ENCODE data around the gene STAMBPL1.
A peak's percentile ranks its signal among the peaks of the same experiment; 100 is the strongest.
"Not testable (repeated sequence)": the region's sequence is repeated elsewhere in the genome, so short reads cannot be mapped to it uniquely, and the experiment has no call there.

Gene STAMBPL1

DNA sequence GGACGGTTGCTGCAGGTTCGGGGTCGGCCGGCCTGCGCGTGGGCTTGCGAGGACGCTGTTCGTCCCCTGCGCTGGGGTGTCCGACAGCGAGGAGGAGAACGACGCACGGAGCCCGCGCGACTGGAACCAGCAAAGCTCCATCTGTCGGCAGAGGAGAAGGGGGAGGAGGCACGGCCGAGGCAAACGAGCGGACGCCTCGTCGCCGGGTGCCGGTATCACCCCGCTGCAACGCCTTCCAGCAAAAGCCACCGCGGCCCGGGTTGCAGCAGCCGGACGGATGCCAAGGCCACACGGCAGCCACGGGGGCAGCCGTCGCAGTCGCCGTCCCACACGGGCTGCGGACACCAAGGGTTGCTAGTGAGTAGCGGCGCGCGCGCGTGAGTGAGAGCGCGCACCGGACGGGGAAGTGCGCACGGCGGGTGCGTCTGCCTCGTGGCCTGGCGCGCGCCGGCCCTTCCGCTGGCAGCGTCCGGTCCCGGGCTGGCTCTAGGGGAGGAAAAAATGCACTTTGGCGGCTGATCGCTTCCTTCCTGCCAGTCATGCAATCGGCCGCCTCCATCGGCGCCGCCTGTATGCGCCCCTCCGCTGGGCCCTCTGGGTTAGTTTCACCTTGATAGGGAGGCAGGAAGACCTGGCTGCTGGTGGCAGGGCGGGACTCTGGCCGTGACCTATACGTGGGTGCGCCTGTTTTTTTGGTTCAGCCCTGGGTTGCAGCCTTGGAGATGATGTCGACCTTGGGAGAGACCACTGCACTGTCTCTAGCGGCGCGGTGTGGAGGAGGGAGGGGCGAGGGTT, 434 bp downstream of the STAMBPL1 start:
- peak; percentile 86 for ATAC-seq
- Mint-ChIP-seq H3K4me3 (peak overlapping the region; percentile 91 to 99), H3K4me1 (peaks cover 62% of the 10 kb centered on the region)

DNA sequence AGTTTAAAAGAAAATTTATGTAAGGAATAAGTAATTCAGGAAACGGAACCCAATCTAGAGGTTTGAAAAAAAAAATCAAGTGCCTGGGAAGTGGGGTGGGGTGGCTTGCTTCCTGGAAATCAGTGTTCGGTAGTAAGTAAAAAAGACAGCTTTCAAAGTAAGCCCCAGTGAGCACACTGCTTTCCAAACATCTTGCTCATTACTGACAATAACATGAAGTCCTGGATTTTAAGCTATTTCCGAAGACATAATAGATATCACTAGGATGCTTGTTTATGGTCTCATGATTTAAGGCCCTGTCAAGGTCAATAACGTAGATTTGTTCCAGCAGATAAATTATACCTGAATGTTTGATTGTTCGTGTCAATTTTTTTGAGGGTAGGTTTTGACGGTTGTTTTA, 1.3 kb downstream of the STAMBPL1 start:
- DNase-seq (no peak), ATAC-seq (no peak)
- H3K4me3 Mint-ChIP-seq = peak overlapping the region; percentile 91 to 99
- no peaks in the 10 kb centered on the region for H3K27me3 Mint-ChIP-seq
- peaks cover 71% of the 10 kb centered on the region for H3K4me1 Mint-ChIP-seq
- peak overlapping the region; percentile 97 for H3K27ac Mint-ChIP-seq
- H3K9me3 Mint-ChIP-seq = no peaks in the 10 kb centered on the region

More for the DNA sequence above, 434 bp downstream of the STAMBPL1 start:
- no peaks in the 10 kb centered on the region for H3K9me3 Mint-ChIP-seq
- no peaks in the 10 kb centered on the region for H3K27me3 Mint-ChIP-seq
- DNase-seq = peak; percentile 83 to 88
- peak overlapping the region; percentile 97 for H3K27ac Mint-ChIP-seq

DNA sequence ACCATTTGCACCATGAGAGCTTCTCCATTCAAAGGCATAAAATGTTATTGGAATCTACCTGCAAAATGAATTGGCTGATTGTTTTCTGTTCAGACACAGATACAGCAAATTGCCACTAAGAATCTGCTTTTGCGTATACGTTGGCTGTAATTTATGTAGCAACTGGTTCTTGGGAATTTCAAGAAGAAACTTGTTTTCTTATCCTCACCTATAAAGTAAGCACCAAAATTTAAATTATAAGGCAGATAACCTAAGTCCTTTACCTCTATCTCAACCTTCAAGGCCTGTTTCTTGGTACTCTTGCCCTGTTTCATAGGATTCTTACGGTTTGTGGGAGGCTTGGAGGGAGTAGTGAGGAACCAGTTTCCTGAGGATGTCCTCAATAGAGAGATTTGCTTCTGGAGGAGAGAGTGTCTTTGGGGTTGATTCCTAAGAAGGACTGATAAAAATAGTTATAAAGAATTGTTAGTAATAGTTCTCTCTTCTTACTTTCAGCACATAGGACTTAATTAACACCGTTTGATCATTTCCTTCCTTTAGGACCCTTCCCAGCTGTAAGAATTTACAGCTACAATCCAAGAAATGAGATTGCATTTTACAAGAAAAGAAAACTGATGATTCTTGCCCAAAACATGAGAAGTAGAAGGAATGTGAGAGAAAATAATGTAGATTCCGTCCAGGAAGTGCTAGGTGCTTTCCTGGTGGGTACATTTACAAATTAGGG, 2.0 kb downstream of the STAMBPL1 start:
- DNase-seq (no peak), ATAC-seq (no peak)
- Mint-ChIP-seq H3K27me3 (no peaks in the 10 kb centered on the region), H3K4me1 (peaks cover 77% of the 10 kb centered on the region), H3K27ac (peak overlapping the region; percentile 63 to 65), H3K4me3 (peak overlapping the region; percentile 91 to 99), H3K9me3 (no peaks in the 10 kb centered on the region)

DNA sequence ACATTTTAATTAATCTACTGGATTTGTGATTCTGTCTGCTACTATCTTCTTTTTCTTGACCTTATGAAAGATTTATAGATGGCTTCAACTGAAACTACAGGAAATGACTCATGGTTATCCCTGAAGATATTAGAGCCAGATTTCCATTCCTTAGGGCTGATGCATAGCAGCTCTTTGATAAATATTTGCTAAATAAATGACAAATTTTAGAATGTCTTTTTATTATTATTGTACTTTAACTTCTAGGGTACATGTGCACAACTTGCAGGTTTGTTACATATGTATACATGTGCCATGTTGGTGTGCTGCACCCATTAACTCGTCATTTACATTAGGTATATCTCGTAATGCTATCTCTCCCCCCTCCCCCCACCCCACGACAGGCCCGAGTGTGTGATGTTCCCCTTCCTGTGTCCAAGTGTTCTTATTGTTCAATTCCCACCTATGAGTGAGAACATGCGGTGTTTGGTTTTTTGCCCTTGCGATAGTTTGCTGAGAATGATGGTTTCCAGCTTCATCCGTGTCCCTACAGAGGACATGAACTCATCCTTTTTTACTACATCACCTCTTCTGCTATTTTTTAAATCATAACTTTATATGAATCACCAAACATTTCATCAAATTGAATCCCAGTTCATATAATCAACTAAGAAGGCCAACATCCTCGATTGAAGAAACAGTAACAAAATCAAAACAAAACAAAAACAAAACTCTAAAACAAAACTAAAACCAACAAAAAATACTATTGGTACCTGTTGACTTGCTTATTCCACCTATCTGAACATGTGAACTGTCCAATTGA, 2.8 kb downstream of the STAMBPL1 start:
- H3K27ac Mint-ChIP-seq = peak overlapping the region; percentile 27 to 65
- peak overlapping the region; percentile 91 to 99 for H3K4me3 Mint-ChIP-seq
- not testable (repeated sequence) for H3K9me3 Mint-ChIP-seq, DNase-seq, ATAC-seq, H3K27me3 Mint-ChIP-seq
- H3K4me1 Mint-ChIP-seq = peaks cover 75% of the 10 kb centered on the region

DNA sequence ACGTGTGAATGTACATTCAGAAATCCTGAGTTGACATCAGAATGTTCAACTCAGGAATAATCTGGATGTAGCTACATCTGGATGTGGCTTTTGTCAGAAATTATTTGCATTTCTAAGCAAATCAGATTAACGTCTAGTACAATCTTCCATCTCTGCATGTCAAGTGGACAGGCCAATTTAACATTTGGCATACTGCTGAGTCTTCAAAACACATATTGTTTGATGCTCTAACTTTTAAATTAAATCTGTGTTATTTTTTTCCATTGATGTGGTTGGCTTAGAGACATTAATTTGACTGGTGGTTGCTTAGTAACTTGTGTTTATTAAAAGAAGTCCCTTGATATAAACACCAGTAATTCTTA, 3.4 kb downstream of the STAMBPL1 start:
- Mint-ChIP-seq H3K4me1 (peaks cover 75% of the 10 kb centered on the region), H3K27me3 (no peaks in the 10 kb centered on the region), H3K4me3 (peak overlapping the region; percentile 16 to 91), H3K27ac (peak overlapping the region in 1 of 2 donors; percentile 80), H3K9me3 (no peaks in the 10 kb centered on the region)
- no peak for DNase-seq
- ATAC-seq = no peak

DNA sequence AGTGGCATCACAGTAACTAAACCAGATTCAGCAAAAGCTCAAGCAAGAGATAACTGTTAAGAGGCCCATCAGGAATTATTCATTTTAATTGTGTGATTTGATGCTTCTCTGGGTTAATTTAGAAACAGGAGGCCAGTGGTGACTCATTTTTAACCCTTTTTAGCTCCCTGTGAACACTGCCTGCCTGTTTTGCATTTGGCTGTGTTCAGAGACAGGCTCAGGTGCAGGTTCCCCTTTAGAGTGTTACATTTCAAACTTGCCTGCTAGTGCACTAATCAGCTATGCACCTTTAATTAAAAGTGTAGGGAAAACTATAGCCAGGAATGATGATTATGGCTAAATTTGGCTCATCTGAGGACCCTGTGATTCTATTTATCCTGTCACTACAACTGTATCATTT, 6.5 kb downstream of the STAMBPL1 start:
- DNase-seq (no peak), ATAC-seq (peak; percentile 92)
- Mint-ChIP-seq H3K27me3 (no peaks in the 10 kb centered on the region), H3K9me3 (no peaks in the 10 kb centered on the region), H3K27ac (no peak overlapping the region), H3K4me3 (no peak overlapping the region), H3K4me1 (peaks cover 85% of the 10 kb centered on the region)

DNA sequence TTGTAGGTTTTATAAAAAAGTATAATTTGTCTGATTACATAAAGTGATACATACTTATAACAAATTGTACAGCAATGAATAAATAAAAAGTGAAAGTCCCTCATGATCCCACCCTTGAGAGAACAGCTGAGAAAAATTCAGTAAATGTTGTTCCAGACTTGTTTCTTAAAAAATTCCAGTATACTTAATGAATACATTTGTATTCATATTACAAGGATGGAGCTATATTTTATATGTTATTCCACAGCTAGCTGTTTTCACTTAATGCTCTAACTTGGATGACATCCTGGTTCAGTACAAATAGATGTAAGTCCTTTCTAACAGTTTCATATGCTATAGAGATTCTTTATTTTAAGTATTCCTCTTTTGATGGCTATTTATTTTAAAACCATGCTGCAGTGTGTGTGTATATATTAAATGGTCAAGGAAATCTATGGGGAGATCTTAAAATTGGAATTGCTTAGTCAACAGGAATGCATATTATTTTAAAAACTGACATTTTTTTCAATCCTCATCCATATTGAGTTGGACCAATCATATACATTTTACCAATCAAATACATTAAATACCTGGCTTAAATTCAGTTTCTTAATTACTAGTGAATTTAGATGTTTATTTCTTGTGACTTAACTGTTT, 8.9 kb downstream of the STAMBPL1 start:
- ATAC-seq = no peak
- Mint-ChIP-seq H3K4me3 (no peak overlapping the region), H3K27ac (no peak overlapping the region), H3K27me3 (no peaks in the 10 kb centered on the region), H3K9me3 (no peaks in the 10 kb centered on the region), H3K4me1 (peaks cover 79% of the 10 kb centered on the region)
- DNase-seq = no peak

DNA sequence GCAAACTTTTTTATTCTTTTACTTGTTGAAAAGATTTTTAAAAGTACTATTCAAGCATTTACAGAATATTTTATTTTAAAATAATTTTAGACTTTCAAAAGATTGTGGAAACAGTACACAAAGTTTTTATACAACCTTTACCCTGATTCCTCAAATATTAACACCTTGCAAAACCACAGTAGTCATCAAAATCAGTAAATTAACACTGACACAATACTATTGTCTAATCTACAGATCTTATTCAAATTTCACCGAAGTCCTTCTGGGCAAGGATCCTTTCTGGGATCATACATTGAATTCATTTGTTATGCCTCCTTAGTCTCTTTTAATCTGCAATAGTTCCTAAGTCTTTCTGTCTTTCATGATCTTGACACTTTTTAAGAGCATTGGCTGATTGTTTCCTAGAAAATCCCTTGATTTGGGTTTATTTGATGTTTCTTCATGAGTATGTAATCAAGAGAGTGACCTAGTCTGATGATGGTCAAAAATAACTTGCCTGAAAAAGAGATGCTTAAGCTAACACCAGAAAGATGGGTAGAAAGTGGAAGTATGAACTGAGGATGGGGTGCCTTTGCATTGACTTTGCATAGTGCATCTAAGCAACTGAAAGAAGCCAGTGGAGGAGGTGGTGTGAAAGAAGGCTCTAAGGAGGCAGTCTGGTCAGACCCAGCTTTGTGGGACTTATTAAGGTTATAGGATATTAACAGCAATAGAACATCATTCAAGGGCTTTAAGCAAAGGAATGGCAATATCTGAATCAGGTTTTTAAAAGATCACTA, 9.7 kb downstream of the STAMBPL1 start:
- DNase-seq (no peak), ATAC-seq (no peak)
- H3K9me3 Mint-ChIP-seq = no peaks in the 10 kb centered on the region
- H3K27ac Mint-ChIP-seq = peak overlapping the region in 1 of 2 donors; percentile 3
- H3K27me3 Mint-ChIP-seq = no peaks in the 10 kb centered on the region
- no peak overlapping the region for H3K4me3 Mint-ChIP-seq
- H3K4me1 Mint-ChIP-seq = peaks cover 79% of the 10 kb centered on the region

DNA sequence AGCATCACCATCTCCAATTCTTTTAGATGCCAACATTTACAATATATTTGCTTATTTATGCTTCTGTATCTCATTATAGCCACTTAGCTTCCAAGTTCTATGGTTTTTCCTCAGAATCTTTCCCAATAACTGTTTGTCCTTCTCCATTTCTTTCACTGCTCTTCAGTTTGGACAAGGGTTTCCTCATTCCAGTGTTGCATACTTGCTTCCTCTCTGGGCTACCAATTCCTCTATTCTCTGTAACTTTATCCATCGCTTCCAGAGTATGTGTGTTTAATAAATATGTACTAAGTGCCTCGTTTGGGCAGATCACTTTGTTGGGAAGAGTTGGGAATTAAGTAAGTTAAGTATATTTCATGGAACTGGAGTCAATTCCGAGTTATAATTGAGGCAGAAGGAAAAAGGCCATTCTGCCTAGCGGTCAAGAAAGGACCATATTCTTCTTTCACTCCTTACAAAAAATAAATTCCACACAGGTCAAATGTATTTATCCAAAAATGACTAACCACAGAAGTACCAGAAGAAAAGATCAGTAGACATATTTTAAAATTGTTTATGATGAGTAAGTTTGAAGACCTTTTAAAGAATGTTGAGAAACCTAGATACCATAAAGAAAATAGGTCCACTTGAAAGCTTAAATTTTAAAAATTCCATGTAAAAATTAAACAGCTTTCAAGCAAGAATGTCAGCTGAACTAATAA, 10.8 kb downstream of the STAMBPL1 start:
- Mint-ChIP-seq H3K27me3 (no peaks in the 10 kb centered on the region), H3K27ac (no peak overlapping the region), H3K4me3 (no peak overlapping the region), H3K4me1 (peaks cover 77% of the 10 kb centered on the region), H3K9me3 (no peaks in the 10 kb centered on the region)
- DNase-seq (no peak), ATAC-seq (no peak)

DNA sequence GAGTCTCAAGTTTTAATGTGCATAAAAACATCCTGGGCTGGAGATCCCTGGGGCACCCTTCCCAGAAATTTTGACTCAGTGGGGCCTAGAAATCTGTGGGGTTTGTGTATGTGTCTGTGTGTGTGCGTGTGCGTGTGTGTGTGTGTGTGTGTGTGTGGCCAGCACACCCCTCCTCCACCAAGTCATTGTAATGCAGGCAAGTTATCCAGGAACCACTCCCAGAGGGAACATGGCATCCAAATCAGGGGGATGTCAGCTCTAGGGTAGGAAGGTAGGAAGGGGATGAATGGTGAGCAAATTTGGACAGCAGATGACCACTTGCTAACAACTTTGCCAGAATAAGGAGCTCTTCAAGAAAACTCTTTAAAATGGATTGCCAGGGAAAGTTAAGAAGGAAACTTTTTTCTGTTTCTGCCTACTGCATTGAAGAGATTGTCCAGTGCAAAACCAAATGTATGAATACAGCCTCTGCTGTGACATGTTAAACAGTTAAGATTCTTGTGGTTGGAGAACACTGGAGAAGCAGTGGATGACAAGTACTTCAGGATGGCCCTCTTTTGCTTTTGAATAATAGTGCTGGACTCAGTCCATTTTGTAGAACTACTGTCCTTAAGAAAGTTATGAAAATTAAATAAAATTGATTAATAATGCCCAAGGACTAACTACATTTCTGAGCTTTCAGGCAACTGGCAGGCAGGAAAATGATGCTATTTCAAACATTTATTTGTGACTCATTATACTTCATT, 12.3 kb downstream of the STAMBPL1 start:
- DNase-seq = no peak

DNA sequence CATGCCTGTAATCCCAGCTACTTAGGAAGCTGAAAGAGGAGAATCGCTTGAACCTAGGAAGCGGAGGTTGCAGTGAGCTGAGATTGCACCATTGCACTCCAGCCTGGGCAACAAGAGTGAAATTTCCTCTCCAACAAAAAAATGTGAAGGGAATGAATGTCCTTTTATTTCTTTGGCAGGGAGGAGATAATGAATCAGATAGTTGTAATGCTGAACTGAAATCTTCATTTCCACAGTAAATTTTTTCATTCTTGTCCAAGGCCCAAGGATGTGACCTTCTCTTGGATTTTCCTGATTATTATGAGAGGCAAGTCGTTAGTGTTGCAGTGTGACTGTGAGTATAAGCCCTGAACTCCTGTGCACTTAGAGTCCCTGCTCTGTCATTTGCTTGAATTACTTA, 13.6 kb downstream of the STAMBPL1 start:
- Mint-ChIP-seq H3K4me3 (no peak overlapping the region), H3K4me1 (peaks cover 83% of the 10 kb centered on the region), H3K27me3 (no peaks in the 10 kb centered on the region), H3K9me3 (no peaks in the 10 kb centered on the region), H3K27ac (no peak overlapping the region)
- ATAC-seq (no peak), DNase-seq (no peak)

More for the DNA sequence above, 12.3 kb downstream of the STAMBPL1 start:
- no peak for ATAC-seq
- Mint-ChIP-seq H3K27ac (no peak overlapping the region), H3K4me3 (no peak overlapping the region), H3K9me3 (no peaks in the 10 kb centered on the region), H3K4me1 (peaks cover 81% of the 10 kb centered on the region), H3K27me3 (no peaks in the 10 kb centered on the region)

DNA sequence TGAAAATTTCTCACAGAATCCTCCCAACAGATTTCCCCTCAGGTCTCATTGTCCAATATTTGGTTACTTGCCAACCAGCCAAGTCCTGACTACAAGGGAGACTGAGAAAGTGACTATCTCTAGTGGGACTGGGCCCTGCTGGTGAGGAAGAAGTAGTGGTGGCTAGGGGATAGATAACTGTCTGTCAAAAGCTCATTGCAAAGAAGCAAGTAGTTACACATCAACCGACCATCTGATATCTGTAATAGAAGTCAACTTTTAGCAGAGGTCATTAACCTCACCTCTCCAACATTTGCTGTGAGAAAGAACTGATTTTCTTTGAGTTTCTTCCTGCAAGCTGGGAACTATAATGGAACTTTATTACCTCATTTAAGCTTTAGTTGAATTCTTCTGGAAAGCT, 15.2 kb downstream of the STAMBPL1 start:
- H3K9me3 Mint-ChIP-seq = no peaks in the 10 kb centered on the region
- H3K27ac Mint-ChIP-seq = no peak overlapping the region
- no peak overlapping the region for H3K4me3 Mint-ChIP-seq
- ATAC-seq = no peak
- no peaks in the 10 kb centered on the region for H3K27me3 Mint-ChIP-seq
- H3K4me1 Mint-ChIP-seq = peaks cover 84% of the 10 kb centered on the region
- DNase-seq = no peak

DNA sequence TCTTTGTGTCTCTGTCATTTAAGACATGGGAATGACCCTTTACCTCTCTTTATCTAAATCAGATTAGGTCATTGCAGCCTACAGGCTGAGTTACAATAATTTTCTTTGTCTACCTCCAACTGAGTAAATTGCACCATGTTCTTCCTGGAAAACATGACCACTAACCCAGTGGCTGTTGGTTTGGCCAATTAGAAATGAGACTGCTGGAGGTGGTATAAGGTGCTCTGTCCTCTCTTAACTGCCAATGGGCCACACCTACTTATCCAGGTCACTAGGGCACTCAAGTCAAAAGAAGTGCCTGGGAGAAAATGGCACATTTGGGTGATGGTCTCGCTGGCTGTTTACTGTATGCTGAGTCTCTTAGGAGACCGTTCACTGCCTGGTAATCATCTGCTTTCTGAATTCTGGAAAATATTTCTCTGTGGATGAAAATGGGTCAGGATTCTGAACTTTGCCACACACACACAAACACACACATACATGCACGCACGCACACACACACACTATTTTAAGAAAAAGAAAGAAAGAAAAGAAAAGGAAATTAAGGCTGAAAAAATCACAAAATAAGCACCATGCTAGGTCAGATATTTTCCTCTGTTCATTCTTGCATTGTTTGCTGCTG, 16.4 kb downstream of the STAMBPL1 start:
- no peaks in the 10 kb centered on the region for H3K27me3 Mint-ChIP-seq
- H3K9me3 Mint-ChIP-seq = no peaks in the 10 kb centered on the region
- peak; percentile 33 for ATAC-seq
- H3K4me1 Mint-ChIP-seq = peaks cover 86% of the 10 kb centered on the region
- peak overlapping the region; percentile 74 to 80 for H3K4me3 Mint-ChIP-seq
- DNase-seq = no peak
- H3K27ac Mint-ChIP-seq = peak overlapping the region; percentile 92 to 93
